Activated CD4-positive, alpha-beta T cell treated with anti-CD3 and anti-CD28 coated beads for 4 hours (primary cell): ENCODE results near the gene AGAP1.

ENCODE experiments used
- DNase-seq, 2 donors: peaks; one replicate each; pipeline ENCODE4 v3.0.0-alpha.2; 2020

The AGAP1 gene

DNA sequence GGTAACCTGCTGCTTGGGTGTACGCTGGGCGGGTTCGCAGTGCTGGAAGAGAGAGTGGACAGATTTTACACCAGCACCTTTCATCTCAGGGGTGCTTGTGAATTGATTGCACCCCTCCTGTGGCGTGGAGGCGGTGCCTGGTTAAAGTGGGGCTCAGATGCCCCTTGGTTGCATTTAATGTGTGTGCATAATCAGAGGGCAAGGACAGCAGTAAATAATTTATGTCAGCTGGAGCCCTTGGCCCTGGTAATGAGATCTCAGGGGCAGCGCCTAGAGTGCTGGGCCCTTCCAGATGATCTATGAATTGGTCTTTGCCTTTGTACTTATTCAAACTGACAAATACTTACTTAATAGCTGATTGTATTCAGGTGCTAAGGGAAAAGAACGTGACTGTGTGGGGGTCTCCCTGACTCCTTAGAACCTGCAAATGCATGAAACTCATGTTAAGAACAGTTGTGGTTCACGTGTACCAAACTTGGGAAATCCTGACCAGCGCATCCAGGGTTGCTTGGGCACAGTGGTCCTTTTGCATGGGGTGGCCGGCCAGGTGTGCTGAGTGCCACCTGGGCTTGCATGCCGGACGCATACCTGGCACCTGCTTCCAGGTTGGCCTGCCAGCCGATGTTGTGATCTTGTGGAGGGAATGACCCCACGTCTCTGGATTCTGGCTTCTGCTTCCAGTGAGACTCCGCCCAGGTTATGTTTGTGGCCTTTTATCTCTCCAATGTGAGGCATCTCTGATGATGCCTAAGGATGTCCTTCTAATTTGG, 118.5 kb downstream of the AGAP1 start:
- DNase-seq: no peak

DNA sequence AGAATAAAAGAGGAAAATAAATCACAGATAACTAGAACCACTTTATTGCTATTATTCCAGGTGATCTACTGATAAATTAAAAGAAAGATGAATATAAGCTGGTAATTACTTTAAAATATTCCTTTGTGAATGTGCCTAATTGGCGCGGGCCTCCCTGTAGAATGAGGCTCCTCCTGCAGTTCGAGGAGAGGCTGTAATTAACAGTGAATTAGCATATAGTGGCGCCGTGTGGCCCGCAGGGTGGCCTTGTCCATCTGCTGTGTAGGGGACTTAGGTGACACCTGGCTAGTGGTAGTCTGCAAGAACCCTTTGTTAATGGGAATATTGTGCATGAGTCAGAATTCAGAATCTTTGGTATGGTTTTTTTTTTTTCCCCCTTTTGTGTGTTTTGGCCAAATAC, 119.8 kb downstream of the AGAP1 start:
- DNase-seq: no peak

DNA sequence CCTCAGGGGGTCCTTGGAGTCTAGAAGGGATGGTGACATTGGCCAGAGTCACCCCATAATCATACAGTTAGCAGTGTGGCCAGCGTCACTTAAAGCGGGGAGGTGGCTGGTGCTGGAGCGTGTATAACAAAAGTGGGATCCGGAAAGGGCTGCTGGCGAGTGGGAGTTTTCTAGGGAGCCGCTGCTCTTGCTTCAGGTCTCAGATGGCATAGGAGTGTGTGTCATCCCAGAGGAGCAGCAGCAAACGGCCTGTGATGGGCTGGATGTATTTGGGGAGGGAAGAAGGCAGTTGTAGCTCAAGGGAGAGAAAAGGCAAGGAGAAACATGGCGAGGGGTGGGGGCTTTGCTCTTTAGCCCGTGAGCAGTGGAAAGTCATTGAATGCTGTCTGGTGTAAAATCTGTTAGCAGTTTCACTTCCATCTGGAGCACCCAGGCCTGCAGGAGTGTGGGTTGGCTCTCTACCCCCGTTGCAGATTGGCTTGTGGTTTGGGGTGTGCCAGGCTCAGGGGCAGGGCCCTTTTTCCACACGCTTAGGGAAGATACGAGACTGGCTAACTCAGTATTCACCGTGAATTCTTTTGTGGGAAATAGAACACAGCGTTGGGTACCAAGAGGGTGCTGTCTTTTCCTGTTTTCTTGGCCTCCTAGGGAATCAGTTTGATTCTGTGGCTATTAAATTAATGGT, 120.5 kb downstream of the AGAP1 start:
- DNase-seq: no peak

DNA sequence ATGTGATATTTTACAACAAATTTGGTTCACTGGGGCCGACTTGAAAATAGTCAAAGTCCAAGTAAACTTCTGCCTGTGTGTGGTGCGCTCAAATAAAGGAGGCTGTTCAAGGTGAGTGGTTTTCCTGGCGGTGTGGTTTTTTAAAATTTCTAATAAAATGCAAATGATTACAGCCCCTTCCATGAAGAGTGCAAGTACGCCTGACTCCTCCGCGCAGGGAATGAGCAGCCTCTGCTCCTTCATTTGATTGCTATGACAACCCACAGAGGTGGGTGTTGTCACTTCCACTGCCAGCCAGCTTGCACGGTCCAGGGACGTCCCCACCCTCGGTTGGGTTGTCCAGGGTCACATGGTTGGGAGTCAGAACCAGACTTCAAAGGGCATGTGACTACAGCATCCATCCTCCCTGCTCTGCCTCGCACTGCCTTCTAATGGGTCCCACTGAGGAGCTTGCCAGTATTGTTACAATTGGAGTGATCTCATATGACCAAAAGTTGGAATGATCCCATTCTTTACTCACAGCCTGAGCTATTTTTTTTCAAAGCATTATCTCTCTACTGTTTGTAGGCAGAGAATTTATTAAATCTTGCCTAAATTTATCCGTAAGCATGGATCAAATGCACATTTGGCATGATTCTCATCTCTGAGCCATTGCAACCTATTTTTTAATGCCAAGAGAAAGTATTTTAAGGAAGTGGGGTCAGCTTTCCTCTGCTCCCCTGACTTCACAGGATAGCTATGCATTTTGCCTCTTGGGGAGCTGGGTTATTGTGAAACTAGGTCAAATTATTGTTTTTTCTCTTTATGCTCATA, 121.3 kb downstream of the AGAP1 start:
- DNase-seq: no peak

DNA sequence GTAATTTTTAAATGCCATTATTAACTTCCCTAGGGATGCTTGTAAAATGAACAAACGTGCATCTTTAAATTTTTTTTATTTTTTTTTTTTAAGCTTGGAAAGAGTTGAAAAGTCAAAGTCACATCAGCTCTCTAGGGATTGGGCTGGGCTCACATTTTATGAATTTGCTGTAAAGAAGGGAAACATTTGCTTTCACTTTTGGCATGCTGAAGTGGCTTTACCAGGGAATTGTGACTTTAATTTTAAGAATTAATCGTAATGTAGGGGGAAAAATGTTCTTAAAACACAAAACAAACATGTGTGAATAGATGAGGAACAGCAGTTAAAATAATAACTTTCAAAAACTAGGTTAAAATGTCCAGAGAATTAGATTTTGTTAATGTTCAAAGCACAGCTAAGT, 123.0 kb downstream of the AGAP1 start:
- no peak for DNase-seq

DNA sequence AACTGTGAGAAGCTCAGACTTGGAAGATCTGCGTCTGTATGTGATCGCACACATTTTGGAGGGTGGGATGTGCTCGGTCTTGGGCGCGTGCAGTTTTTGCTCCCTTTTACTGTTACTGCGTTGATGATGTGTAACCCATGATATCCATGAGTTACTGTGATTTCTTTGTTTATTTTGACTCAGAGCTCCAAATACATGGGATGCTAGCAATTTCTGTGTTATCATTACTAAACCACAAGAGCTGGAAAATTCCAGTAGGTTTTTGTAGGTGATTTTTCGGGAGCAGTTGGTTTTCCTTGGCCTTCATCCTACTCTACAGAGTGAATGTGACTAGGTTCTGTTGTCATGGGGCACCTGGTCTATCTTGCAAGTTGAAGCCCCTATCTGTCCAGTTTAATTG, 124.2 kb downstream of the AGAP1 start:
- no peak for DNase-seq

DNA sequence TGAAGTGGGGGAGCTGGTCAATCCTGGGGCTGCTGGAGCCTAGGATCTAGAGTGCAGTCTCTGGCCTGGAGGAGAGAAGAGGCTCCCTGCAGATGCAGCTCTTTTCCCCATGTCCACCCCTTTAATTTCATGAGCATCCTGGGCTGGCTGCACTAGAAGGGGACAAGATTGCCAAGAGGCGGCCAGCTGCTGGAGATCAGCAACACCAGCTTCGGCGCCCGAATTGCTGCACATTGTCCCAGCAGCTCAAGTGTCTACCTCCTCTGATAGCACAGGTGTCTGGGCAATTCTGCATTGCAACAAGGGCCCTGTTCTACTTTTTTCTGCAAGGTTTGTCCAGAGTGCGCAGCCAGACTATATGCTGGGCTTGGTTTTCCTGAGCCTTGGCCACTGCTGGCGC, 125.7 kb downstream of the AGAP1 start:
- no peak for DNase-seq

DNA sequence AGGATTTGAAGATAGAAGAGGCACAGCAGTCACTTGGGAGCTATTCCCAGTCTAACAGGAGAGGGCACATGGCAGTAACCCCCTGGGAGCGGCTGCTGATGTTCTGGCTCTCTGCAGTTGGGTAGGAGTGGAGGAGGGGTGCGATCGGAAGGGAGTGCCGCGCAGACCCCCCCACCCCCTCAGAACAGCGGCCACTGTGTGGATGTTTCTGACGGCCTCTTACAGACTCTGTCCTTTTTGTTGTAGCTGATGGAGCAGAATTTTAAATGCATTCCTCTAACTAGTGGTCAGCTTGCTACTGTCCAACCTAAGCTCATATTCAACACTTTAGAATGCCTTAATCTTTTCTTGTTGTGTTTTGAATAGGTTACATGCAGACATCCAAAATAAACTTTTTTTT, 127.9 kb downstream of the AGAP1 start:
- DNase-seq: no peak

DNA sequence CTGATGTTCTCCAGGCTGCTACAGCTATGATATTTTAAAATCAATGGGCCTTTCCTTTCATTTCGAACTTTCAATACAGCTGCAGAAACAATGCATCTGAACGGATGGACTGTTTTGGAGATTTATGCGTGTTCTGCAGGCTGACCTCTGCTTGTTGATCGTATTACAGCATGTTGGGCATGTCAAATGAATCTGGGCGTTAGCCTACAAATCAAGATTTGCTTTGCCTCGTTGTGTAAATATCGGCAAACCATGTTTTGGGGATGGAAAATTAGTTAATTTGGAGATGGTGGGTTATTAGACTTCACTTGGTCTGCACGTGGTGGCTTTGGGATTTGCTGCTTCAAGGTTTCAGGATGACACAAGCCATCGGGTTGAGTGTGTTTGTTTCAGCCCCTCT, 129.3 kb downstream of the AGAP1 start:
- DNase-seq: no peak

DNA sequence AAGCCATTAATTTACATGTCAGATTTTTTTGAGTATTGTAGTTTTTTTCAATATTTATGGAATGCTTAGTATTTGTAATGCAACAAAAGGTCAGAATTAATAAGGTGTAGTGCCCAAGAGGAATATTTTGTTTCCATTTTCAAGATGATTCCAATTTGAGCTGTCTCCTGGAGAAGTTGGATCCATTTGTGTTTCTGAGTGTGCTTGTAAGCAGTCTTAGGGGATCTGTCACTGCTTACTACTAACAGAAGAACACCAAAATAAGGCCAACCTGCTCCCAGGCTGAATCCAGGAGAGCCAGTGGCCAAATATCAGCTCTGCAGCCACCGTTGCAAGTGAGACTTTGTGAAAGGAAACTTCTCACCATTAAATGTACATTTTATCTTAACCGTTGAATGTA, 129.9 kb downstream of the AGAP1 start:
- DNase-seq: no peak

DNA sequence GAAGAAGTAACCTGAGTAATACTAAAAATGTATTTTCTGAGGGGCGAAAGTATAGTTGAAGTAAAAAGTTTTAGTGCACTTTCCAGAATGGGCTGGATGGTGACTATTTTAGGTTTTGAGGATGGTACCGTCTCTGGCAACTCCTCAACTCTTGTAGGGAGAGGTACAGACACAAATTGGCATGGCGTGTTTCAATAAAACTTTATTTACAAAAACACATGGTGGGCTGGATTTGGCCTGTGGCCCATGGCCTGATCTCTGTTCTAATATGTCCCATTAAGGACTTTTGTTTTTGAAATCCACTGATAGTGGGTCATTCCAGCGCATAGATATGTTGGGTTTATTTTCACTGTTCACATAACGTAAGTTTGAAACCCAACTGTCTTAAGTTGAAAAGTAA, 132.8 kb downstream of the AGAP1 start:
- no peak for DNase-seq

DNA sequence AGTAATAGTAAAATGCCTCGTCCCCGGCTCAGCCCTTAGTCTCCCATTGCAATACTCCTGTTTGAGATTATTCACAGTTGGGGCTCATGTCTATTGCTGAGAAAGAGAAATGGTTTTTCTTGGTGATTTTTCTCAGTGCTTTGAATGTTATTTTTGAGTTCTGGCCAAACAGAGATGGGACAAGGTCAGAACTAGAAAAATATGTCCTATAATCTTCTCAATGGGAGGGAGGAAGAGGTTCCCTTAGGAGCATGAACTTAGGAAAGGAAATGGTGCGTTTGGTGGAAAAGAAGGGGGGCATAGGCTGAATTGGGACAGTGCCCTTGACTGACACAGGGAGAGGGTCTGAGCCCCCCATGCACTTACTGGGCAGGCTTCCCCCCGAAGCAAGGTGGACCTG, 133.8 kb downstream of the AGAP1 start:
- DNase-seq: no peak

DNA sequence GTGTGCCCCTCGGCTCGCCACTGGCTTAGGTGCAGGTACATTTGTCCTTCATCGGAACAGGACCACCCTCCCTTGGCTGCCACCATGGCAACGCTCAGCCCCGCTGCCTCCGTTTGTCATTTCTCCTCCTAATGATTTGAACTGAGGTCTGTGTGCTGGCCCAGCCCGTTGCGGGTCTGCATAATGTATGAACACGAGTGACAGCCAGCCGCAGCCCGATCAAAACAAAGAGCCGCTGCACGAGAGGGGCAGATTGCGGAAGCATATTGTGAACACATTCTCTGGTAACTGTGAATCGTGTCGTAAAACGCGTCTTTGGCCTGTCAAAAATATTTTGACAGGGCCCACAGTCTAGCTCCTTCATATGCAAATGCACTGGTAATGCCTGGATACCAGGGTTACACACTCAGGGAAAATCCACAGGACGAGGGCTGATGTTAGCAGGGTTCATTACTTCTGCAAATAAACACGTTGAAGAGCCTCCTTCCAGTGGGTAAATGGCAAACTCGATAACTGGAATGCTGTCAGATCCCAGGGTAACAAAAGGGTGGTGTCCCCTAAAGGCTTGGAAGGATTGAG, 137.0 kb downstream of the AGAP1 start:
- DNase-seq: no peak

DNA sequence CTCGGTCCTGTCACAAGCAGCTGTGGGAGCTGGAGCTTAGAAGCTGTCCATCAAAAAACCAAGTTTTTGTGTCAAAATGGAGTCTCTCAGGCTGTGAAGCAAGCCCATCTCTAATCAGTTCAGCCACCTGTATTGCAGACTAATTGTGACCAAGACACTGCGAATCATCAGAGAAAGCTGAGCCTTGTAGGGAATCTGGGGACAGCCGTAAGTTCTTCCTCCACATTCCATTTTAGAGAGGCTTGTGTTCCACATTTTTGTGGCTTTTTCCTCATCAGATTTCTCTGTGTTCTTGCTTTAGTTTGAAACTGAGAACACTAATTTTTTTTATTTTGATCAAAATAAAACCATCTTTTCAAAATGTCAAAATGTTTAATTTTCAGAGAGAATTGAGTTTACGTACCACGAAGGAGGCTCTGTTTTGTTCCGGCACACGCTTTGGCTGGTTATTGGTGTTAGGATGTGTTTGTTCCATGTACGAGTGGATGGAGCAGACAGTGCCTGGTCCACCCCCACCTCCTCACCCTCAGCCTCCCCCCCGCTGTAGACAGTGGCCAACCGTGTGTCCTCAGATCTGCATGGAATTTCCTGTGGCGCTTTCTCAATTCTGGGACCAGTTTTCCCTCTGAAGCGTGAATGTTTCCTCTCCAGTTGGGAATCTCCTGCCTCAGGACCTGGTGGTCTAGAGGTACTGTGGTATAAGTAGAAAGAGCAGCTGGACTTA, 140.8 kb downstream of the AGAP1 start:
- no peak for DNase-seq

DNA sequence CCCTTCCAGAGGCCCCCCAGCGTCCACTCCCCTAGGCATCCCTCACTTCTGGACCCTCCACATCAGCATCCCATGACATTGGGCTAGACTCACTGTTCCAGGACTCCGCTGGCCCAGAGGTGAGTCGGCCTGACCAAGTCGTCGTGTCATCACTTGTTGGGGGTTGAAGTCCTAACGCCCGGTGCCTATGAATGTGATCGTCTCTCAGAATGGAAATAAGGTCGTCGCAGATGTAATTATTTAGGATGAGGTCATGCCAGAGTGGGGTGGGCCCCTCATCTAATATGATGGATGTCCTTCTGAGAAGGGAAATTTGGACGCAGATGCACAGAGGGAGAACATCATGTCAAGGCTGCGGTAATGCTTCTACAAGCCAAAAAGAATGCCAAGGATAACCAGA, 142.7 kb downstream of the AGAP1 start:
- DNase-seq: no peak

DNA sequence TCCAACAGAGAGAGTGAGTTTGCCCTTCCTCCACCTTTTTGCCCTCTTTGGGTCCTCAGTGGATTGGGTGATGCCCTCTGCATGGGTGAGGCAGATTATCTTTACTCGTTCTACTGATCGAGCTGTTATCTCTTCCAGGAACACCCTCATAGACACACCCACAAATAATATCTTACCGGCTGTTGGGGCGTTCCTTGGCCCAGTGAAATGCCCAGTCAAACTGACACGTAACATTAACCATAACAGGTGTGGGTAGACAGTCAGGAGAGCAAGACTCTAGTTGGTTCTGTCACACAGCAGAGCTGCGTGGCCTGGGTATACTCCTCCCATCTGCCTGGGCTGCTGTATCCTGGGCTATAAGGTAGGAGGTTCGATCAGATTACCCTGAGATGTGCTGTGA, 144.1 kb downstream of the AGAP1 start:
- DNase-seq: no peak

DNA sequence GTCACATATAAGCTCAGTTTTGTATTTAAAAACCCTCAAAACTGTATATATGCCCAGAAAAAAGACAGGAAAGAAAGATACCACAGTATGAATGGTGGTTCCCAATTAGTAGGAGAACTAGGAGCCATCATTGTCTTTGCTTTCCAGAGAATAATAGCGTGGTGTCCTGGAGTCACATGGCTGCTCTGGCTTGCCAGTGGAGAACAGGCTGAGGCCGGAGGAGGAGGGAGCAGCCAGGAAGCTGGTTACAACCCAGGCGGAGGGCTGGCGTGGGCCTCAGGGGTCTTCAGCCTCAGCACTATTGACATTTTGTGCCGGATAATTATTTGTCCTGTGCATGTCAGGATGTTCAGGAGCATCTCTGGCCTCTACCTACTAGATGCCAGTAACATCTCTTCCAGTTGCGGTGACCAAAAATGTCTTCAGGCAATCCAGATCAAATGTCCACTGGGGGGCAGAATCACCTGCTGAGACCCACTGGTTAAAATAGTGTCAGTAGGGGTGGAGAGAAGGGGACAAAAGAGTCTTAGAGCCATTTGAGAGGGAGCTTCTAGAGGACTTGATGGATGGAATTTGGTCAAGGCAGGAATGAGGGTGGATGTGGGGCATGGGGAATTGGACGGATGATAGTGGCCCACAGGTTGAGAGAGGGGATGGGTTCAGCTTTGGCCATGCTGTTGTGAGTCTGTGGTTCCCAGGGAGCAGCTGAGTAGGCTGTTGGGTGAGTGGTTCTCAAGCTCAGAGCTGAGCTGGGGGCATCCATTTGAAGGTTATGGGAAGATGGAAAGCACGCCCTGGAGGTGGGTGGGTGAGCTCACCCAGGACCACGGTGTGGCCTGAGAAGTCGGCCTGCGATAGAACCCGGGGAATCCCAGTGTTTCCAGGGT, 144.9 kb downstream of the AGAP1 start:
- DNase-seq: no peak

DNA sequence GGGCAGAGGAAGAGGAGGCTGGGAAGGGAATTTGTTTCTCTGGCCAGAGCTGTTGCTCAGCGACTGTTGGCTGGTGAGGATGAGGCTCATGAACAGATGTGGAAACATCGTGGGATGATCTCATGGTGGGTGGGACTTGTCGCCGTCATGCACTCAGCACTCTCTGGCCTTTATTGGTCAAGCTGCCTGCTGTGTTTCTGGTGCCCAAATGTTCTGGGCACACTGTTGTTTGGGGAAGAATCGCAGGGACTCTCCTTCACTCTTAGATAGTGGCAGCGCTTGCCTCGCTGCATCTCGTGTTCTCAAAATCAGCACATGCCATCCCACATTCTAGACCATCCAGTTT, 145.6 kb downstream of the AGAP1 start:
- no peak for DNase-seq

DNA sequence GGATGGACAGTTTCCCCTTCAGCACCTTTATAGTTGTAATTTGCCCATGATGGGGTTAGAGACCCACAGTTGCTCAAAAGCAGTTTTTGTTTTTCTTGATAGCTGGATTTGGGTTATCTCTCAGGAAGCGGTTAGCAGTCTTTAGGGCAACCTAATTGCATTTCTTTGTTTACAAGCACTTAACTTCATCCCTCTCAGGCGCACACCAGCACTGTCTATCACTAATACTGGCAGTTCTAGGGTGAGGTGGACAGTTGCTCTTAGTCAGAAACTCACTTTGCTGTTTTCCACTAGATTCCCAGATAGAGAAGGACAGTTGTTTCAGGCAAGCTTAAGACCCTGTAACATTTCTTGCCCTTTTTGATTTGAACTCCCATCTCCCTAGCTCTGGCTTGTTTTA, 146.0 kb downstream of the AGAP1 start:
- no peak for DNase-seq

DNA sequence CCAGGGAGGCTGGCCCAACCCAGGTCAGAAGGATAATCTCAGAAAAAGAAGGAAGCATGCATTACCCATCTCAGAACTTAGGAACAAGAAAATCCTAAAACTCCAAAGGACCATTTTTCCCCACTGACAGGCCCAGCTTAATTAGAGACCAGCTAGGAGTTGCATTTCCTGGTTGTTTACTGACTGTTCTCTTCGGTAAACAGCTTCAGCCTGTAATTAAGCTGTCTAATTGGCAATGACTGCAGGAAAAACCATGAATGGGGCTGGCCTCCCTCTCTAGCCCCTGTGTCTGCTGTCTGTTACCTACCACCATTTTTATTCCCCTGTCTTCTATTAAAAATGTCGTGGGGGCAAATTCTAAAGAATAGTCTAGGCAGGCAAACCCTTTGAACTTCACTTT, 146.5 kb downstream of the AGAP1 start:
- no peak for DNase-seq

DNA sequence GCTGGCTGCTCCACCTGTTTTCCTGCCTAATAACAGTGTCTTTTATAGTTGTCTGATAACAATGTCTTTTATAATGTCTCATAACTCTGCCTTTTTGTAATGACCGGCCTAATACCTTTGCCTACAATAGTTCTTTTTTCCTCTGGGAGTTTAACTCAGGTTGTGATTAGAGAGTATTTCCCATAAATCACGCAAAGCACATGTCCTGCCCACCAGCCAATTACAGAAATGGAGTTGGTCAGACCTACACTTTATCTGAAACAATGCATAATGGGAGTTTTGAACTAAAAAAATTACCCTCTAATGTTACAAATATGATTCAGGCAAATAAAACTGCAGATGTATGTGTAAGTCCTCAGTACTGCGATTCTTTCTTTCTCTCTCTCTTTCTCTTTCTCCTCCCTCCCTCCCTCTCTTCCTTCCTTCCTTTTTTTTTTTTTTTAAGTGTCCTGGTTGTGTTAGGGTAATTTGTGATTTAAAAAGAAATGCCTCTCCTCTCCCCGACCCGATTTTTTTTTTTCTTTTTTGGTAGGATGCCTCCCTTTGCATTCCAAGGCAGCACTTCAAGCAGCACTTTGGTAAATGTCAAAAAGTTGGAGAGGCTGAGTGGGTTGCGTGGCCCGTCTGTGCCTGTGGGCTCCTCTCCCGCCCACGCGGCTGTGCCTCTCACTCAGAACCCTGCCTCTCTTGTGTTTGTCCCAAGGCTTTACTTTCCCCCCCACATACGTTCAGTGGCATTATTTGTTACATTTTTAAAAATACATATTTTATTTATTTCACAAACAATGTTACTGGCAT, 147.3 kb downstream of the AGAP1 start:
- DNase-seq: no peak
